ENCODE data around the gene PCDHB9.
"Not testable (repeated sequence)": the region's sequence is repeated elsewhere in the genome, so short reads cannot be mapped to it uniquely, and the experiment has no call there.

PCDHB9 gene

GRCh38 chr5:141186897-141187512 lies at the start of gene PCDHB9:
Gene PCDHB9, plus strand, starts transcription at chr5:141187161. Its CDS starts 158 bp downstream, at chr5:141187319.
- FAIRE-seq, result peak; percentile 90

DNA sequence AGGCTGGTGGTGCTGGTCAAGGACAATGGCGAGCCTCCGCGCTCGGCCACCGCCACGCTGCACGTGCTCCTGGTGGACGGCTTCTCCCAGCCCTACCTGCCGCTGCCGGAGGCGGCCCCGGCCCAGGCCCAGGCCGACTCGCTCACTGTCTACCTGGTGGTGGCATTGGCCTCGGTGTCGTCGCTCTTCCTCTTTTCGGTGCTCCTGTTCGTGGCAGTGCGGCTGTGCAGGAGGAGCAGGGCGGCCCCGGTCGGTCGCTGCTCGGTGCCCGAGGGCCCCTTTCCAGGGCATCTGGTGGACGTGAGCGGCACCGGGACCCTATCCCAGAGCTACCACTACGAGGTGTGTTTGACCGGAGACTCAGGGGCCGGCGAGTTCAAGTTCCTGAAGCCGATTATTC lies 49.6 kb upstream of the PCDHB9 start:
- FAIRE-seq, result not testable (repeated sequence)

DNA sequence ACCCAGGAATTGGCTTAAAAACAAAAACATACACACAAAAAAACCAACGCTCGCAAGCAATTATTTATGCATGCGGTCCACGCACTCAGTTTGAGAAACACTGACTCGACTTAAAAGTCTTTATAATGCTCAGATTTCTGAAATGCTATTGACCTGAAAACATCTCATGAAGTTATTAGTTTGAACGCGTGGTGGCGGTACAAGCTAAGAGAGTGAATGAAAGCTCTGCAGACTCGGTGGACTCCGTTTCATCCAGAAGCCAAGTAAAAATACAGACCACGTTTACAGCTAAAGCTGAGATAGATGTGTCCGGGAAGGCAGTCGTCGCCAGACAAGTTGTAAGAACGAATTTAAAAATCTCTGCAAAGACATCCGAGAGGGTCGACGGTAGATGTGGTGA lies 37.1 kb upstream of the PCDHB9 start, which contains the start of gene PCDHB6:
Gene PCDHB6, plus strand, starts transcription at position 246 of the 400 bp plus-strand sequence. CDS start 201 bp downstream, outside the sequence.
- no peak for FAIRE-seq

DNA sequence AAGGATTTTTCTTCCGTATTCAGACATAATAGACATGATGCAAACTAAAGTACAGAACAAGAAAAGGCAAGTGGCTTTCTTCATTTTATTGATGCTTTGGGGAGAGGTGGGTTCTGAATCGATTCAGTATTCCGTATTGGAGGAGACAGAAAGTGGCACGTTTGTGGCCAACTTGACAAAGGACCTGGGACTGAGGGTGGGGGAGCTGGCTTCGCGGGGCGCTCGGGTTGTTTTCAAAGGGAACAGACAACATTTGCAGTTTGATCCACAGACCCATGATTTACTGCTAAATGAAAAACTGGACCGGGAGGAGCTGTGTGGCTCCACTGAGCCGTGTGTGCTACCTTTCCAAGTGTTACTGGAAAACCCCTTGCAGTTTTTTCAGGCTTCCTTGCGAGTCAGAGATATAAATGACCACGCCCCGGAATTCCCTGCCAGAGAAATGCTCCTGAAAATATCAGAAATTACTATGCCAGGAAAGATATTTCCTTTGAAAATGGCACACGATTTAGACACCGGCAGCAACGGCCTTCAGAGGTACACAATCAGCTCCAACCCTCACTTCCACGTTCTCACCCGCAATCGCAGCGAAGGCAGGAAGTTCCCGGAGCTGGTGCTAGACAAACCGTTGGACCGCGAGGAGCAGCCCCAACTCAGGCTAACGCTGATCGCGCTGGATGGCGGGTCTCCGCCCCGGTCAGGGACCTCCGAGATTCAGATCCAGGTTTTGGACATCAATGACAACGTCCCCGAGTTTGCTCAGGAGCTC lies 36.6 kb upstream of the PCDHB9 start:
- FAIRE-seq, result no peak

DNA sequence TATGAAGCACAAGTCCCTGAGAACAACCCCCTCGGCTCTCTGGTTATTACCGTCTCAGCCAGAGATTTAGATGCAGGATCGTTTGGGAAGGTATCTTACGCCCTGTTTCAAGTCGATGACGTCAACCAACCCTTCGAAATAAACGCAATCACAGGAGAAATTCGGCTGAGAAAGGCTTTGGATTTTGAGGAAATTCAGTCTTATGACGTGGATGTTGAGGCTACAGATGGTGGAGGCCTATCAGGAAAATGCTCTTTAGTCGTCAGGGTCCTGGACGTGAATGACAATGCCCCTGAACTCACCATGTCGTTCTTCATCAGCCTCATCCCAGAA lies 36.0 kb upstream of the PCDHB9 start:
- no peak for FAIRE-seq

- not testable (repeated sequence) for FAIRE-seq
These were observed 35.3 kb upstream of the PCDHB9 start for GRCh38 chr5:141151632-141152031.

- FAIRE-seq, result not testable (repeated sequence)
These were observed 34.9 kb upstream of the PCDHB9 start for GRCh38 chr5:141152096-141152495.

GRCh38 chr5:141155540-141156374 lies 31.2 kb upstream of the PCDHB9 start:
- FAIRE-seq, result no peak

DNA sequence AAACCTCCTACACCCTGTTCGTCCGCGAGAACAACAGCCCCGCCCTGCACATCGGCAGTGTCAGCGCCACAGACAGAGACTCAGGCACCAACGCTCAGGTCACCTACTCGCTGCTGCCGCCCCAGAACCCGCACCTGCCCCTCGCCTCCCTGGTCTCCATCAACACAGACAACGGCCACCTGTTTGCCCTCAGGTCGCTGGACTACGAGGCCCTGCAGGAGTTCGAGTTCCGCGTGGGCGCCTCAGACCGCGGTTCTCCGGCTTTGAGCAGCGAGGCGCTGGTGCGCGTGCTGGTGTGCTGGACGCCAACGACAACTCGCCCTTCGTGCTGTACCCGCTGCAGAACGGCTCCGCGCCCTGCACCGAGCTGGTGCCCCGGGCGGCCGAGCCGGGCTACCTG lies 29.6 kb upstream of the PCDHB9 start:
- FAIRE-seq, result not testable (repeated sequence)

- not testable (repeated sequence) for FAIRE-seq
These were observed 29.1 kb upstream of the PCDHB9 start for GRCh38 chr5:141157901-141158300.

DNA sequence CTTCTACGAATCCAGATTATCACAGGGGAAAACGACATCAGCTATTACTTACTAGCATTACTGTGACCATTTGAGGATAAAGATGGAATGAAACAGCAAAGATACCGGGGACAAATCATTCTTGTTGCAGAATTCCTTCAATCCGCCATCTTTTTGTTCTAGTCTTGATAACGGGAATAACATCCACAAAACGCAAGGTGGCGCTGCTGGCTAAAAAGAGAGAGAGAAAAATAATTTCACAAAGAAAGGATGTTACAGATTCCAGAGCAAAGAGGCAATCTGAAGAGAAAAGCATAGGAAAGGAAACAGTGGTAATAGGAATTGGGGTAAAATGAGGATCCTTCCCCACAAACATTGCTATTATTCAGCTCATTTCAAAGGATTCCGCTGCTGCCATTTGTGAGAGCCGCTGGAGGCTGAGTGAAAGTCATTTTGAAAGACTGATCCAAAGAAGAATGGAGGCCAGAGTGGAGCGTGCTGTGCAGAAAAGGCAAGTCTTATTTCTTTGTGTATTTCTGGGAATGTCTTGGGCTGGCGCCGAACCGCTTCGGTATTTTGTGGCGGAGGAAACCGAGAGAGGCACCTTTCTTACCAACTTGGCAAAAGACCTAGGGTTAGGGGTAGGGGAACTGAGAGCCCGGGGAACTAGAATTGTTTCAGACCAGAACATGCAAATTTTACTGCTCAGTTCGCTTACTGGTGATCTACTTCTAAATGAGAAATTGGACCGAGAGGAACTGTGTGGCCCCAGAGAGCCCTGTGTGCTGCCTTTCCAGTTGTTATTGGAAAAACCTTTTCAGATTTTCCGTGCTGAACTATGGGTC lies 14.4 kb upstream of the PCDHB9 start, which contains the start of gene PCDHB7:
Gene PCDHB7, plus strand, starts transcription at position 264 of the 824 bp plus-strand sequence. Its CDS starts 192 bp downstream, at position 456.
- peak; percentile 71 for FAIRE-seq

DNA sequence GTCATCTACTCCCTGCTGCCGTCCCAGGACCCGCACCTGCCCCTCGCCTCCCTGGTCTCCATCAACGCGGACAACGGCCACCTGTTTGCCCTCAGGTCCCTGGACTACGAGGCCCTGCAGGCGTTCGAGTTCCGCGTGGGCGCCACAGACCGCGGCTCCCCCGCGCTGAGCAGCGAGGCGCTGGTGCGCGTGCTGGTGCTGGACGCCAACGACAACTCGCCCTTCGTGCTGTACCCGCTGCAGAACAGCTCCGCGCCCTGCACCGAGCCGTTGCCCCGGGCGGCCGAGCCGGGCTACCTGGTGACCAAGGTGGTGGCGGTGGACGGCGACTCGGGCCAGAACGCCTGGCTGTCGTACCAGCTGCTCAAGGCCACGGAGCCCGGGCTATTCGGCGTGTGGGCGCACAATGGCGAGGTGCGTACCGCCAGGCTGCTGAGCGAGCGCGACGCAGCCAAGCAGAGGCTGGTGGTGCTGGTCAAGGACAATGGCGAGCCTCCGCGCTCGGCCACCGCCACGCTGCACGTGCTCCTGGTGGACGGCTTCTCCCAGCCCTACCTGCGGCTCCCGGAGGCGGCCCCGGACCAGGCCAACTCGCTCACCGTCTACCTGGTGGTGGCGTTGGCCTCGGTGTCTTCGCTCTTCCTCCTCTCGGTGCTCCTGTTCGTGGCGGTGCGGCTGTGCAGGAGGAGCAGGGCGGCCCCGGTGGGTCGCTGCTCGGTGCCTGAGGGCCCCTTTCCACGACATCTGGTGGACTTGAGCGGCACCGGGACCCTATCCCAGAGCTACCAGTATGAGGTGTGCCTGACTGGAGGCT lies 12.5 kb upstream of the PCDHB9 start:
- not testable (repeated sequence) for FAIRE-seq

GRCh38 chr5:141175933-141176332 lies 11.0 kb upstream of the PCDHB9 start:
- no peak for FAIRE-seq

DNA sequence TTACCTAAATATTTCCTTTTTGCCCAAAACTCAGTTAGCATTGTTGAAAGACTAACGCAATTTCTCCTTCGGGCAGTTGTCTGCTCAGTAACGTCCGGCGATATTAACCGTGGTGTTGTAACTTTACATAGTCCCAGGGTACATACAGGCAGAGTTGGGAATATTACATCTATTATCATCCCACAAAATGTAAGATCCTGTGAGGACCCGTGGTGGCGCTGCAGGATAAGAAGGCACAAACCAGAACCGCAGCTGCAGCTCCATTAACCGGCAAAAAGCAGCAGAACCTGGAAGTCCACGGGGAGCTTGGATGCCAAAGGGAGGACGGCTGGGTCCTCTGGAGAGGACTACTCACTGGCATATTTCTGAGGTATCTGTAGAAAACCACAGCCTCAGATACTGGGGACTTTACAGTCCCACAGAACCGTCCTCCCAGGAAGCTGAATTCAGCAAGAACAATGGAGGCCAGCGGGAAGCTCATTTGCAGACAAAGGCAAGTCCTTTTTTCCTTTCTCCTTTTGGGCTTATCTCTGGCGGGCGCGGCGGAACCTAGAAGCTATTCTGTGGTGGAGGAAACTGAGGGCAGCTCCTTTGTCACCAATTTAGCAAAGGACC lies 9.3 kb upstream of the PCDHB9 start, which contains the start of gene PCDHB8:
Gene PCDHB8, plus strand, starts transcription at position 214 of the 615 bp plus-strand sequence. Its CDS starts 245 bp downstream, at position 459.
- FAIRE-seq, result not testable (repeated sequence)

DNA sequence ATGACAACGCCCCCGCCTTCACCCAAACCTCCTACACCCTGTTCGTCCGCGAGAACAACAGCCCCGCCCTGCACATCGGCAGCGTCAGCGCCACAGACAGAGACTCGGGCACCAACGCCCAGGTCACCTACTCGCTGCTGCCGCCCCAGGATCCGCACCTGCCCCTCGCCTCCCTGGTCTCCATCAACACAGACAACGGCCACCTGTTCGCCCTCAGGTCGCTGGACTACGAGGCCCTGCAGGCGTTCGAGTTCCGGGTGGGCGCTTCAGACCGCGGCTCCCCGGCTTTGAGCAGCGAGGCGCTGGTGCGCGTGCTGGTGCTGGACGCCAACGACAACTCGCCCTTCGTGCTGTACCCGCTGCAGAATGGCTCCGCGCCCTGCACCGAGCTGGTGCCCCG lies 7.6 kb upstream of the PCDHB9 start:
- not testable (repeated sequence) for FAIRE-seq

DNA sequence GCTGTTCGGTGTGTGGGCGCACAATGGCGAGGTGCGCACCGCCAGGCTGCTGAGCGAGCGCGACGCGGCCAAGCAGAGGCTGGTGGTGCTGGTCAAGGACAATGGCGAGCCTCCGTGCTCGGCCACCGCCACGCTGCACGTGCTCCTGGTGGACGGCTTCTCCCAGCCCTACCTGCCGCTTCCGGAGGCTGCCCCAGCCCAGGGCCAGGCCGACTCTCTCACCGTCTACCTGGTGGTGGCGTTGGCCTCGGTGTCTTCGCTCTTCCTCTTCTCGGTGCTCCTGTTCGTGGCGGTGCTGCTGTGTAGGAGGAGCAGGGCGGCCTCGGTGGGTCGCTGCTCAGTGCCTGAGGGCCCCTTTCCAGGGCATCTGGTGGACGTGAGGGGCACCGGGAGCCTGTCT lies 7.1 kb upstream of the PCDHB9 start:
- not testable (repeated sequence) for FAIRE-seq

GRCh38 chr5:141180313-141180712 lies 6.6 kb upstream of the PCDHB9 start:
- no peak for FAIRE-seq

DNA sequence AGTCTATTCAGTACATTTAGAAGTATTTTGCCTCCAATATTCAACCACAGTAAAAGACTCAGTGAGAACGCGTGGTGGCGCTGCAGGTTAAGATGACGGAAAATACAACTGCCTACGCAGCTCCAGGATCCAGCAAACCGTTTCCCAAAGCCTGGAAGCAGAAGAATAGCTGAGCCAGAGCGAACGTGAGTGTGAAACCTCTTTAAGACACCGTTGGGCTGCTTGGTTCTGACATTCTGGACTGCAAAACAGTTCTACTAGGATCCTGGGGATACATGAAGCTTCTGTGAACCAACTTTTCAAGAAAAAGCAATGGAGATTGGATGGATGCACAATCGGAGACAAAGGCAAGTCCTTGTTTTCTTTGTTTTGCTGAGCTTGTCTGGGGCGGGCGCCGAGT lies 4.7 kb upstream of the PCDHB9 start, which contains the start of gene PCDHB16:
Gene PCDHB16, plus strand, starts transcription at position 140 of the 400 bp plus-strand sequence. Its CDS starts 173 bp downstream, at position 313.
- no peak for FAIRE-seq

DNA sequence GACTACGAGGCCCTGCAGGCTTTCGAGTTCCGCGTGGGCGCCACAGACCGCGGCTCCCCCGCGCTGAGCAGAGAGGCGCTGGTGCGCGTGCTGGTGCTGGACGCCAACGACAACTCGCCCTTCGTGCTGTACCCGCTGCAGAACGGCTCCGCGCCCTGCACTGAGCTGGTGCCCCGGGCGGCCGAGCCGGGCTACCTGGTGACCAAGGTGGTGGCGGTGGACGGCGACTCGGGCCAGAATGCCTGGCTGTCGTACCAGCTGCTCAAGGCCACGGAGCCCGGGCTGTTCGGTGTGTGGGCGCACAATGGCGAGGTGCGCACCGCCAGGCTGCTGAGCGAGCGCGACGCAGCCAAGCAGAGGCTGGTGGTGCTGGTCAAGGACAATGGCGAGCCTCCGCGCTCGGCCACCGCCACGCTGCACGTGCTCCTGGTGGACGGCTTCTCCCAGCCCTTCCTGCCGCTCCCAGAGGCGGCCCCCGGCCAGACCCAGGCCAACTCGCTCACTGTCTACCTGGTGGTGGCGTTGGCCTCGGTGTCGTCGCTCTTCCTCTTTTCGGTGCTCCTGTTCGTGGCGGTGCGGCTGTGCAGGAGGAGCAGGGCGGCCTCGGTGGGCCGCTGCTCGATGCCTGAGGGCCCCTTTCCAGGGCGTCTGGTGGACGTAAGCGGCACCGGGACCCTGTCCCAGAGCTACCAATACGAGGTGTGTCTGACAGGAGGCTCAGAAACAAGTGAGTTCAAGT lies 2.7 kb upstream of the PCDHB9 start:
- FAIRE-seq, result not testable (repeated sequence)

- not testable (repeated sequence) for FAIRE-seq
These were observed 1.7 kb downstream of the PCDHB9 start for GRCh38 chr5:141188682-141189081.
